Trophoblast cell (in vitro differentiated cells and primary cell): ENCODE data around the gene IFRD2.
A peak's percentile ranks its signal among the peaks of the same experiment; 100 is the strongest.

ENCODE experiments used
- DNase-seq, 2 donors: peaks; one replicate each; pipeline ENCODE4 v3.0.0-alpha.2; 2016
- H2AFZ ChIP-seq: 2 replicates; pipeline ENCODE4 v1.6.1; 2013; ENCODE audit warnings: low read length, moderate library complexity, mild to moderate bottlenecking; ENCODE audit not compliant: insufficient read depth, poor library complexity
- H2AK5ac ChIP-seq: 2 replicates; pipeline ENCODE4 v1.6.1; 2013; ENCODE audit warnings: mild to moderate bottlenecking, low read length
- H2BK120ac ChIP-seq: 2 replicates; pipeline ENCODE4 v1.6.1; 2013; ENCODE audit warnings: low read length, mild to moderate bottlenecking, moderate library complexity; ENCODE audit not compliant: insufficient read depth, poor library complexity
- H2BK12ac ChIP-seq: 2 replicates; pipeline ENCODE4 v1.6.1; 2013; ENCODE audit warnings: mild to moderate bottlenecking, low read length, moderate library complexity
- H2BK5ac ChIP-seq: 2 replicates; pipeline ENCODE4 v1.6.1; 2013; ENCODE audit warnings: low read length, low read depth, moderate library complexity, mild to moderate bottlenecking; ENCODE audit not compliant: poor library complexity
- H3K14ac ChIP-seq: 2 replicates; pipeline ENCODE4 v1.6.1; 2013; ENCODE audit warnings: mild to moderate bottlenecking, low read length
- H3K18ac ChIP-seq: 2 replicates; pipeline ENCODE4 v1.6.1; 2013; ENCODE audit warnings: mild to moderate bottlenecking, low read length
- H3K23ac ChIP-seq: 2 replicates; pipeline ENCODE4 v1.6.1; 2013; ENCODE audit warnings: low read length
- H3K27ac ChIP-seq: 2 replicates; pipeline ENCODE4 v1.5.1; 2013; ENCODE audit warnings: low read depth, mild to moderate bottlenecking, inconsistent platforms, low read length, moderate library complexity
- H3K27me3 ChIP-seq: 2 replicates; pipeline ENCODE4 v1.6.1; 2013; ENCODE audit warnings: inconsistent platforms, mild to moderate bottlenecking, low read length, moderate library complexity; ENCODE audit not compliant: insufficient read depth
- H3K36me3 ChIP-seq, 2 experiments: 1 replicate in 1 of 2; 2 replicates in 1 of 2; pipeline ENCODE4 v1.6.1; 2013; ENCODE audit warnings: low read length in 2 of 2, mild to moderate bottlenecking in 2 of 2, moderate library complexity in 1 of 2; ENCODE audit not compliant: insufficient read depth in 2 of 2, control insufficient read depth in 1 of 2
- H3K4ac ChIP-seq: 2 replicates; pipeline ENCODE4 v1.6.1; 2013; ENCODE audit warnings: low read depth, mild to moderate bottlenecking, low read length, moderate library complexity
- H3K4me1 ChIP-seq, 2 experiments: 1 replicate in 1 of 2; 2 replicates in 1 of 2; pipeline ENCODE4 v1.6.1; 2013; ENCODE audit warnings: low read length in 2 of 2, mild to moderate bottlenecking in 2 of 2, moderate library complexity in 1 of 2; ENCODE audit not compliant: insufficient read depth in 2 of 2, control insufficient read depth in 1 of 2
- H3K4me2 ChIP-seq: 2 replicates; pipeline ENCODE4 v1.6.1; 2013; ENCODE audit warnings: inconsistent platforms, mild to moderate bottlenecking, low read length, moderate library complexity
- H3K4me3 ChIP-seq: 2 replicates; pipeline ENCODE4 v1.5.1; 2013; ENCODE audit warnings: mild to moderate bottlenecking, low read depth, low read length, inconsistent platforms
- H3K79me1 ChIP-seq: one replicate; pipeline ENCODE4 v1.6.1; 2013; ENCODE audit warnings: low read length
- H3K79me2 ChIP-seq: 2 replicates; pipeline ENCODE4 v1.6.1; 2013; ENCODE audit warnings: low read length, mild to moderate bottlenecking; ENCODE audit not compliant: control insufficient read depth, insufficient read depth, poor library complexity
- H3K9ac ChIP-seq: 2 replicates; pipeline ENCODE4 v1.6.1; 2013; ENCODE audit warnings: mild to moderate bottlenecking, low read length
- H3K9me3 ChIP-seq: 2 replicates; pipeline ENCODE4 v1.6.1; 2013; ENCODE audit warnings: low read depth, mild to moderate bottlenecking, control low read depth, inconsistent platforms, low read length; ENCODE audit not compliant: insufficient read depth
- H4K12ac ChIP-seq: 2 replicates; pipeline ENCODE4 v1.6.1; 2013; ENCODE audit warnings: low read depth, mild to moderate bottlenecking, low read length, moderate library complexity
- H4K8ac ChIP-seq: 2 replicates; pipeline ENCODE4 v1.6.1; 2013; ENCODE audit warnings: low read depth, mild to moderate bottlenecking, low read length, moderate library complexity
- H4K91ac ChIP-seq: one replicate; pipeline ENCODE4 v1.6.1; 2013; ENCODE audit warnings: low read depth, mild to moderate bottlenecking, low read length, moderate library complexity
- WGBS: extraction: QIAGEN DNeasy Blood & Tissue Kit; methylation state at CpG from one replicate; pipeline ENCODE4 v1.1.7; 2013; ENCODE audit warnings: missing lambda C conversion rate; ENCODE audit not compliant: insufficient read length, insufficient coverage; ENCODE audit errors: extremely low coverage; 5-methylcytosine and 5-hydroxymethylcytosine counted together

IFRD2 gene

GRCh38 chr3:50278123-50278879 is 13.9 kb downstream of the IFRD2 start:
- H3K27me3 ChIP-seq, result peaks cover 11% of the 10 kb centered on the region
- peaks cover under 1% of the 10 kb centered on the region for H3K79me1 ChIP-seq
- H3K4ac ChIP-seq, result no peak overlapping the region
- WGBS, result no CpG with 5 or more reads among the region's 4 CpGs
- H4K8ac ChIP-seq, result no peak overlapping the region
- no peak overlapping the region for H3K4me2 ChIP-seq
- H2AK5ac ChIP-seq, result no peak overlapping the region
- no peak overlapping the region for H2BK120ac ChIP-seq
- H3K9ac ChIP-seq, result no peak overlapping the region
- H3K14ac ChIP-seq, result no peak overlapping the region
- H2AFZ ChIP-seq, result no peak overlapping the region
- H3K36me3 ChIP-seq, result no peaks in the 10 kb centered on the region
- no peak overlapping the region for H4K12ac ChIP-seq
- H2BK5ac ChIP-seq, result no peak overlapping the region
- H3K79me2 ChIP-seq, result no peaks in the 10 kb centered on the region
- H3K4me3 ChIP-seq, result no peak overlapping the region
- no peak for DNase-seq
- H3K27ac ChIP-seq, result no peak overlapping the region
- H3K4me1 ChIP-seq, result peaks cover 0 to 3% of the 10 kb centered on the region in 2 experiments
- H3K9me3 ChIP-seq, result peaks cover 10% of the 10 kb centered on the region
- H4K91ac ChIP-seq, result no peak overlapping the region
- H3K18ac ChIP-seq, result no peak overlapping the region
- no peak overlapping the region for H2BK12ac ChIP-seq
- H3K23ac ChIP-seq, result no peak overlapping the region

GRCh38 chr3:50276762-50277101 is 15.5 kb downstream of the IFRD2 start:
- H2AFZ ChIP-seq, result no peak overlapping the region
- H3K4me2 ChIP-seq, result no peak overlapping the region
- peaks cover 10% of the 10 kb centered on the region for H3K9me3 ChIP-seq
- H4K12ac ChIP-seq, result no peak overlapping the region
- H3K27me3 ChIP-seq, result peaks cover 11% of the 10 kb centered on the region
- H2BK120ac ChIP-seq, result no peak overlapping the region
- no peaks in the 10 kb centered on the region for H3K79me2 ChIP-seq
- H3K14ac ChIP-seq, result no peak overlapping the region
- no peak overlapping the region for H4K8ac ChIP-seq
- no peak overlapping the region for H2AK5ac ChIP-seq
- no peak overlapping the region for H3K27ac ChIP-seq
- H3K4ac ChIP-seq, result no peak overlapping the region
- H3K18ac ChIP-seq, result no peak overlapping the region
- WGBS, result no CpG with 5 or more reads among the region's 17 CpGs
- H3K36me3 ChIP-seq, result no peaks in the 10 kb centered on the region
- peaks cover 4% of the 10 kb centered on the region for H3K79me1 ChIP-seq
- no peak for DNase-seq
- H3K4me1 ChIP-seq, result peaks cover 6 to 8% of the 10 kb centered on the region in 2 experiments
- no peak overlapping the region for H2BK5ac ChIP-seq
- H3K9ac ChIP-seq, result no peak overlapping the region
- no peak overlapping the region for H4K91ac ChIP-seq
- H3K4me3 ChIP-seq, result no peak overlapping the region
- no peak overlapping the region for H2BK12ac ChIP-seq
- no peak overlapping the region for H3K23ac ChIP-seq

GRCh38 chr3:50275996-50276761 is 16.1 kb downstream of the IFRD2 start:
- no peak overlapping the region for H4K91ac ChIP-seq
- H4K8ac ChIP-seq, result no peak overlapping the region
- H3K79me1 ChIP-seq, result peaks cover 4% of the 10 kb centered on the region
- H4K12ac ChIP-seq, result no peak overlapping the region
- no peak overlapping the region for H3K4me3 ChIP-seq
- no peak overlapping the region for H2BK120ac ChIP-seq
- H3K9me3 ChIP-seq, result peaks cover 10% of the 10 kb centered on the region
- no peak overlapping the region for H2AFZ ChIP-seq
- no peak overlapping the region for H3K4me2 ChIP-seq
- H3K4me1 ChIP-seq, result peaks cover 12 to 13% of the 10 kb centered on the region in 2 experiments
- no peak overlapping the region for H3K27ac ChIP-seq
- WGBS, result no CpG with 5 or more reads among the region's 79 CpGs
- DNase-seq, result no peak
- no peaks in the 10 kb centered on the region for H3K79me2 ChIP-seq
- H3K18ac ChIP-seq, result no peak overlapping the region
- H3K23ac ChIP-seq, result no peak overlapping the region
- H3K27me3 ChIP-seq, result peaks cover 11% of the 10 kb centered on the region
- no peak overlapping the region for H3K4ac ChIP-seq
- H2AK5ac ChIP-seq, result no peak overlapping the region
- H2BK12ac ChIP-seq, result no peak overlapping the region
- H3K36me3 ChIP-seq, result no peaks in the 10 kb centered on the region
- H2BK5ac ChIP-seq, result no peak overlapping the region
- no peak overlapping the region for H3K14ac ChIP-seq
- no peak overlapping the region for H3K9ac ChIP-seq

GRCh38 chr3:50275141-50275995 is 16.9 kb downstream of the IFRD2 start:
- H3K9me3 ChIP-seq, result peaks cover 10% of the 10 kb centered on the region
- H3K4ac ChIP-seq, result no peak overlapping the region
- H4K8ac ChIP-seq, result no peak overlapping the region
- H2BK120ac ChIP-seq, result no peak overlapping the region
- H3K27me3 ChIP-seq, result peaks cover 11% of the 10 kb centered on the region
- no peak overlapping the region for H4K12ac ChIP-seq
- H3K27ac ChIP-seq, result no peak overlapping the region
- H3K14ac ChIP-seq, result no peak overlapping the region
- H3K4me1 ChIP-seq, result peaks cover 17 to 18% of the 10 kb centered on the region in 2 experiments
- DNase-seq, result no peak
- WGBS, result no CpG with 5 or more reads among the region's 65 CpGs
- H2AFZ ChIP-seq, result no peak overlapping the region
- no peak overlapping the region for H3K23ac ChIP-seq
- no peak overlapping the region for H2BK12ac ChIP-seq
- no peak overlapping the region for H3K18ac ChIP-seq
- no peaks in the 10 kb centered on the region for H3K79me2 ChIP-seq
- no peak overlapping the region for H2BK5ac ChIP-seq
- no peaks in the 10 kb centered on the region for H3K36me3 ChIP-seq
- H3K9ac ChIP-seq, result no peak overlapping the region
- peak overlapping the region; percentile 2 for H3K4me2 ChIP-seq
- H3K79me1 ChIP-seq, result peaks cover 4% of the 10 kb centered on the region
- H2AK5ac ChIP-seq, result no peak overlapping the region
- H4K91ac ChIP-seq, result no peak overlapping the region
- H3K4me3 ChIP-seq, result no peak overlapping the region
